Upper lobe of left lung (tissue), 6 donors: ENCODE results near the gene CNGB1. TPM values are rescaled to one million over a fixed set of nuclear protein-coding genes. Genes with fewer than 3 reads are reported as not detected.

Source experiments
- ATAC-seq, 2 donors: fragments of 200-7000 bp; cut with Tn5 transposase; one replicate each; pipeline ENCODE4 v1.9.1; 2022; ENCODE audit warnings: mild to moderate bottlenecking in 2 of 2, moderate library complexity in 2 of 2; ENCODE audit not compliant: low FRiP score in 2 of 2
- DNase-seq, 2 donors: peaks; one replicate each; pipeline ENCODE4 v3.0.0-alpha.2; 2019 to 2020
- H3K27ac ChIP-seq, 4 donors: fragments of 200-600 bp; sonication (generic); one replicate each; pipeline ENCODE4 v1.5.1; 2016 to 2019
- H3K27me3 ChIP-seq, 4 donors: fragments of 200-600 bp; sonication (generic); one replicate each; pipeline ENCODE4 v1.5.1; 2017 to 2019
- H3K36me3 ChIP-seq, 4 donors: fragments of 200-600 bp; sonication (generic); one replicate each; pipeline ENCODE4 v1.5.1; 2016 to 2019
- H3K4me1 ChIP-seq, 4 donors: fragments of 200-600 bp; sonication (generic); one replicate each; pipeline ENCODE4 v1.5.1; 2018 to 2019
- H3K4me3 ChIP-seq, 4 donors: fragments of 200-600 bp; sonication (generic); one replicate each; pipeline ENCODE4 v1.5.1; 2017 to 2019; ENCODE audit warnings: mild to moderate bottlenecking in 2 of 4, moderate library complexity in 1 of 4
- H3K9me3 ChIP-seq, 4 donors: fragments of 200-600 bp; sonication (generic); one replicate each; pipeline ENCODE4 v1.5.1; 2018 to 2019
- CTCF ChIP-seq, 6 experiments: fragments of 450-650 bp in 4 of 6; fragments of 200-600 bp in 2 of 6; sonication (generic) in 2 of 6; IDR thresholded peaks; one replicate each; pipeline ENCODE4 v1.5.1; 2016 to 2019; ENCODE audit warnings: antibody characterized with exemption in 6 of 6
- EP300 ChIP-seq, 4 donors: sonication (generic); formaldehyde crosslinking; IDR thresholded peaks; one replicate each; pipeline ENCODE4 v1.5.1; 2017; ENCODE audit warnings: antibody characterized with exemption in 4 of 4, control low read depth in 2 of 4
- POLR2A ChIP-seq, 4 donors: fragments of 450-650 bp; IDR thresholded peaks; one replicate each; pipeline ENCODE4 v1.5.1; 2016 to 2017; ENCODE audit warnings: antibody characterized with exemption in 4 of 4, mild to moderate bottlenecking in 2 of 4
- POLR2AphosphoS5 ChIP-seq, 2 donors: sonication (generic); formaldehyde crosslinking; IDR thresholded peaks; one replicate each; pipeline ENCODE4 v1.5.1; 2017; ENCODE audit warnings: antibody characterized with exemption in 2 of 2
- WGBS, 2 donors: methylation state at CpG; one replicate each; pipeline ENCODE4 v1.1.5; 2017 to 2018; 5-methylcytosine and 5-hydroxymethylcytosine counted together
- total RNA-seq, 6 donors: library from RNA; depleted of rRNA in 4 of 6; stranded (reverse); fragments of >200 nt in 4 of 6; gene quantifications; one replicate each; pipeline versions ENCODE4 v1.1.0 to v1.2.1, GENCODE V29; 2016 to 2021
- donor health status: DM: no; HTN: no; CAD: no; lungs with moderate emphysema.
- donor health status: DM: no; HTN: yes; CAD: no; lungs with severe emphysema.

The CNGB1 gene
- total RNA-seq, 6 donors from 2014 or later: 0.06 to 0.39 TPM; not detected in 4

DNA sequence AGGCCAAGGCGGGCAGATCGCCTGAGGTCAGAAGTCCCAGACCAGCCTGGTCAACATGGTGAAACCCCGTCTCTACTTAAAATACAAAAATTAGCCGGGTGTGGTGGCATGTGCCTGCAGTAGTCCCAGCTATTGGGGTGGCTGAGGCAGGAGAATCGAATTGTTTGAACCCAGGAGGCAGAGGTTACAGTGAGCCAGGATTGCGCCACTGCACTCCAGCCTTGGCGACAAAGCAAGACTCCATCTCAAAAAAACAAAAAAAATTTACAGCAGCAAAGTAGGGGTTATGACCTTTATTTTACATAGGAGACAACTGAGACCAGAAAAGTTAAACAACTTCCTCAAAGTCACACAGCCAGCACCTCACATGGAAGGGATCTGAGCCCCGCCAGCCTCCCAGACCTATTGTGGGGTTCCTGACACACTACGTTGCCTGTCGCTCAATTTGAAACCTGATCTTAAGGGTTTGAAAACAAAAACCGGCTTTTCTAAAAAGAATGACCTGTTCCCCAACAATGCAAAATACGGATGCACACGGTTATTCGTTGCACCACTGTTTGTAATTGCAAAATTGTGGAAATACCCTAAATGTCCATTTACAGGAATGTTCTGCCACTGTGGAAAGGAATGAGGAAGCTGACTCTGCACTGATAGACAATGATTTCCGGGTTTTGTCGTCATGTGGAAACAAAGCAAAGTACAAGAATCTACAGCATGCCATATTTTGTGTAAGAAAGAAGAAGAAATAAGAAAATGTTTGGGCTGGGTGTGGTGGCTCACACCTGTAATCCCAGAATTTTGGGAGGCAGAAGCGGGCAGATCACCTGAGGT is 77.2 kb downstream of the CNGB1 start:
- Histone ChIP-seq H3K27ac (peak overlapping the region; percentile 81 to 90 (median 87)), H3K4me1 (peaks cover 43 to 55% (median 50%) of the 10 kb centered on the region in 4 donors), H3K4me3 (peak overlapping the region in 1 of 4 donors; percentile 0), H3K36me3 (no peaks in the 10 kb centered on the region), H3K9me3 (no peaks in the 10 kb centered on the region), H3K27me3 (no peaks in the 10 kb centered on the region)
- peak; percentile 69 to 83 for ATAC-seq
- DNase-seq: peak in 1 of 2 donors; percentile 71
- peak; percentile 85 to 99 (median 91) for TF ChIP-seq EP300 (IDR thresholded peaks at IDR 0.05)
- peak in 1 of 6 experiments; percentile 14 for TF ChIP-seq CTCF (IDR thresholded peaks at IDR 0.05)
- TF ChIP-seq POLR2A (IDR thresholded peaks at IDR 0.05): no peak
- peak; percentile 44 to 99 for TF ChIP-seq POLR2AphosphoS5 (IDR thresholded peaks at IDR 0.05)
- 38 to 45% methylated on average over 17 of the region's 17 CpGs for WGBS, 2 donors

DNA sequence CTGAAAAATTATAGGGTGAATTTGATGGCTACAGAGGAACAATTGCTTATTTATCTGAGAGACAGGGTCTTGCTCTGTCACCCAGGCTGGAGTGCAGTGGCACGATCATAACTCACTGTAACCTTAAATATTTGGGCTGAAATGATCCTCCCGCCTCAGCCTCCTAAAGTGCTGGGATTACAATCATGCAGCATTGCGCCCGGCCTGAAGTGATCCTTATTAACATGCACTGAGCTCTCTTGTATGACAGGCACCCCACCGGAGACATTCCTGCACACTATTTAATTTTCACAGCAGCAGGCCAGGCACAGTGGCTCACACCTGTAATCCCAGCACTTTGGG is 77.7 kb downstream of the CNGB1 start:
- Histone ChIP-seq H3K4me1 (peaks cover 43 to 55% (median 50%) of the 10 kb centered on the region in 4 donors), H3K27ac (peak overlapping the region; percentile 81 to 90 (median 87)), H3K27me3 (no peaks in the 10 kb centered on the region), H3K9me3 (no peaks in the 10 kb centered on the region), H3K36me3 (no peaks in the 10 kb centered on the region), H3K4me3 (peak overlapping the region in 2 of 4 donors; percentile 0 to 4)
- ATAC-seq: no peak
- DNase-seq: no peak
- WGBS, 2 donors: 64 to 75% methylated on average over 5 of the region's 5 CpGs
- no peak for TF ChIP-seq CTCF (IDR thresholded peaks at IDR 0.05)

- 56 to 57% methylated on average over 10 of the region's 10 CpGs for WGBS, 2 donors
- no peaks in the 10 kb centered on the region for H3K9me3 ChIP-seq
- peak overlapping the region; percentile 81 to 90 (median 87) for H3K27ac ChIP-seq
- DNase-seq (peak in 1 of 2 donors; percentile 68), ATAC-seq (peak in 1 of 2 donors; percentile 39)
- no peaks in the 10 kb centered on the region for H3K36me3 ChIP-seq
- peak overlapping the region in 2 of 4 donors; percentile 0 to 4 for H3K4me3 ChIP-seq
- peaks cover 43 to 55% (median 50%) of the 10 kb centered on the region in 4 donors for H3K4me1 ChIP-seq
- peak in 1 of 4 donors; percentile 66 for TF ChIP-seq POLR2A (IDR thresholded peaks at IDR 0.05)
- TF ChIP-seq EP300 (IDR thresholded peaks at IDR 0.05): no peak
- TF ChIP-seq POLR2AphosphoS5 (IDR thresholded peaks at IDR 0.05): peak; percentile 13 to 50
- H3K27me3 ChIP-seq: no peaks in the 10 kb centered on the region
These were observed 78.4 kb downstream of the CNGB1 start for GRCh38 chr16:57892447-57893096.

DNA sequence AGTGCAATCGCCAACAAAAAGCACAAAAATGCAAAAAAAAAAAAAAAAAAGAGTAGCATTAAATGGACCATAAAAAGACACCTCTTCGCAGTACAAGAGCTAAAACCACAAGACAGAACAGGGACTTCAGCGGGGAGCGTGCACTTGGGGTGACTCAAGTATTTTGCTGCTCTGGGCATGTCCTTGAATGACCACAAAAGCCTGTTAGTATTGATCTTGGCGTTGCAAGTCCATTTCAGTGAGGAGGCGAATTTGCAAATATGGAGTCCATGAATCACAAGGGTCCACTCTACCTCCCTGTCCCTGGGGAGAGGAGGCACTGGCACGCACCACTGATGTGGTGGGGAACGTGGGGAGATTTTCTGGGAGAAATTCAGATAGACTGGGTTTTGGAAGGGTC is 78.9 kb downstream of the CNGB1 start:
- Histone ChIP-seq H3K27ac (peak overlapping the region; percentile 81 to 90 (median 87)), H3K27me3 (no peaks in the 10 kb centered on the region), H3K4me1 (peaks cover 43 to 55% (median 50%) of the 10 kb centered on the region in 4 donors), H3K36me3 (no peaks in the 10 kb centered on the region), H3K9me3 (no peaks in the 10 kb centered on the region), H3K4me3 (no peak overlapping the region)
- ATAC-seq (no peak), DNase-seq (peak in 1 of 2 donors; percentile 73)
- TF ChIP-seq POLR2A (IDR thresholded peaks at IDR 0.05): no peak
- peak in 1 of 4 donors; percentile 70 for TF ChIP-seq EP300 (IDR thresholded peaks at IDR 0.05)
- TF ChIP-seq POLR2AphosphoS5 (IDR thresholded peaks at IDR 0.05): no peak
- TF ChIP-seq CTCF (IDR thresholded peaks at IDR 0.05): no peak
- WGBS, 2 donors: 54 to 69% methylated on average over 8 of the region's 8 CpGs

DNA sequence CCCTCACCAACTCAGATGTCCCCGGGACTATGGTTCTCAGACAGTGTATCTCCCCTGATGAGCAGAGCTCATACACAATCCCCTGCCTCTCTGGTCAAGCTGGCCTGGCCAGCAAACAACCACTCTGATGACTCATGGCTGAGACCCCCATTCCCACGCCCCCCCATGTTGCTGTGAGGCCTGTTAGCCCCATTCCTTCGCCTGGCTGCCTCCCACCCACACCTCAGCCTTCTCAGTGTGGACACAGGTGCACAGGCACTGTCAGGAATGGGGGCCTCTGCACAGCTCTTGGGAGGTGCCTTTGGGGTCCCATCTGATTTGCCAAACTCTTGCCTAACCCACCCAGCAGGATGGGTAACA is 80.2 kb downstream of the CNGB1 start:
- 60 to 85% methylated on average over 1 to 2 of the region's 3 CpGs for WGBS, 2 donors

More for the DNA sequence above, 80.2 kb downstream of the CNGB1 start:
- DNase-seq: no peak
- H3K4me3 ChIP-seq: no peak overlapping the region
- no peaks in the 10 kb centered on the region for H3K36me3 ChIP-seq
- H3K4me1 ChIP-seq: peaks cover 43 to 55% (median 50%) of the 10 kb centered on the region in 4 donors
- no peak for TF ChIP-seq EP300 (IDR thresholded peaks at IDR 0.05)
- TF ChIP-seq POLR2A (IDR thresholded peaks at IDR 0.05): no peak
- no peak for TF ChIP-seq CTCF (IDR thresholded peaks at IDR 0.05)
- no peak for TF ChIP-seq POLR2AphosphoS5 (IDR thresholded peaks at IDR 0.05)
- H3K27me3 ChIP-seq: no peaks in the 10 kb centered on the region
- ATAC-seq: no peak
- H3K27ac ChIP-seq: peak overlapping the region in 3 of 4 donors; percentile 47 to 82 (median 48)
- no peaks in the 10 kb centered on the region for H3K9me3 ChIP-seq
